ENCODE data around the gene MMP17.

- TF ChIP-seq CTCF (IDR thresholded peaks at IDR 0.05; ENCODE audit: insufficient read depth, low read length) (no peak), POLR2AphosphoS5 (IDR thresholded peaks at IDR 0.05; ENCODE audit: low read depth) (no peak), GABPA (IDR thresholded peaks at IDR 0.05; ENCODE audit: low read depth) (no peak)
Observed at GRCh38 chr12:131824450-131824849, 3.7 kb upstream of the MMP17 start.

Data from HL-60 (cell line).